ENCODE measurements around the gene SYNE4.

- peak; percentile 9 for TF ChIP-seq POU2F2 (IDR thresholded peaks at IDR 0.05; ENCODE audit: low read depth, low read length)
- no peak for TF ChIP-seq SPI1 (IDR thresholded peaks at IDR 0.05; ENCODE audit: low read depth, low read length)
- TF ChIP-seq POLR2A (IDR thresholded peaks at IDR 0.05; ENCODE audit: low read depth, low read length) = peak; percentile 64
- peak; percentile 76 for TF ChIP-seq POLR2AphosphoS5 (IDR thresholded peaks at IDR 0.05; ENCODE audit: low read depth, low read length)
- 0 out of 2 replicates have a peak, but pooled peaks have one; percentile 55 for TF ChIP-seq TAF1 (IDR thresholded peaks at IDR 0.05; ENCODE audit: low read depth, low read length)
These were observed 45.6 kb upstream of the SYNE4 start, which contains the start of gene THAP8 for GRCh38 chr19:36054119-36054732.

Measured in GM12891 (cell line).